Measurements from ENCODE around the gene ITPR1. TPM values are rescaled to one million over a fixed set of nuclear protein-coding genes. Genes with fewer than 3 reads are reported as not detected.

Gene ITPR1
- total RNA-seq, 1 donor from 2014 or later, result 45.9 TPM

DNA sequence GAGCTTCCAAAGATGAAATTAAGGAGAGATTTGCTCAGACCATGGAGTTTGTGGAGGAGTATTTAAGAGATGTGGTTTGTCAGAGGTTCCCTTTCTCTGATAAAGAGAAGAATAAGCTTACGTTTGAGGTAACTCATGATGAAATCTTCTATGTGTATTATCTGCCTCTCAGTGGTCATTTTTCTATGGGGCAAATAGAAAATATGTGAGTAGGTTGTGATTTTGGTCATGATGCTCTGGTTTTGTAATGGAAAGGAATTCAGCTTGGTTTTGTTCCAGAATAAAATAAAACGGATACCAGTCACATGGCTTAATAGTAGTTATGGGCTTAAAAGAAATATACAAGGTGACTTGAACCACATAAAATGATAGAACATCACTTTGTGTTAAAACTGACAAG is 181.1 kb downstream of the ITPR1 start:
- no peaks in the 10 kb centered on the region for H3K9me3 Mint-ChIP-seq
- TF ChIP-seq, protein P1, sequence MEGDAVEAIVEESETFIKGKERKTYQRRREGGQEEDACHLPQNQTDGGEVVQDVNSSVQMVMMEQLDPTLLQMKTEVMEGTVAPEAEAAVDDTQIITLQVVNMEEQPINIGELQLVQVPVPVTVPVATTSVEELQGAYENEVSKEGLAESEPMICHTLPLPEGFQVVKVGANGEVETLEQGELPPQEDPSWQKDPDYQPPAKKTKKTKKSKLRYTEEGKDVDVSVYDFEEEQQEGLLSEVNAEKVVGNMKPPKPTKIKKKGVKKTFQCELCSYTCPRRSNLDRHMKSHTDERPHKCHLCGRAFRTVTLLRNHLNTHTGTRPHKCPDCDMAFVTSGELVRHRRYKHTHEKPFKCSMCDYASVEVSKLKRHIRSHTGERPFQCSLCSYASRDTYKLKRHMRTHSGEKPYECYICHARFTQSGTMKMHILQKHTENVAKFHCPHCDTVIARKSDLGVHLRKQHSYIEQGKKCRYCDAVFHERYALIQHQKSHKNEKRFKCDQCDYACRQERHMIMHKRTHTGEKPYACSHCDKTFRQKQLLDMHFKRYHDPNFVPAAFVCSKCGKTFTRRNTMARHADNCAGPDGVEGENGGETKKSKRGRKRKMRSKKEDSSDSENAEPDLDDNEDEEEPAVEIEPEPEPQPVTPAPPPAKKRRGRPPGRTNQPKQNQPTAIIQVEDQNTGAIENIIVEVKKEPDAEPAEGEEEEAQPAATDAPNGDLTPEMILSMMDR (conservative IDR thresholded peaks at IDR 0.05), result no peak

DNA sequence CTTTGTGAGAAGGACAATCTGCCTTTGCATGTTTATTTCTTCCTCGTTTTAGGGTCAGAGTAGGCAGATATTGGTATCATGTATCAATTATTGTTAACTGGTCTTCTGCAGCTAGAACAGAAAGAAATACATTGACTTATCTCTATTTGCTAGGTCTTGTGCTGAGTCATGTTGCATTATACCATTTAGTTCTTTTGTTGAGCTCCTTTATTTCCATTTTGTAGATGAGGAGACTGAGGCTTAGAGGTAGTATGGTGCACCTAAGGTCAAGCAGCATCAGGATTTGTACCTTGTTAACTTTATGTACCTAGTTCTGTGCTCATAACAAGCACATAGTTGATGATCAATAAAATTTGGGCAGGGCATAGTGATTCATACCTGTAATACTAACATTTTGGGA is 182.6 kb downstream of the ITPR1 start:
- no peaks in the 10 kb centered on the region for H3K4me1 Mint-ChIP-seq (ENCODE audit: unreplicated experiment)
- H3K27ac Mint-ChIP-seq, result no peak overlapping the region
- no peaks in the 10 kb centered on the region for H3K9me3 Mint-ChIP-seq
- no peak overlapping the region for H3K4me3 Mint-ChIP-seq
- TF ChIP-seq, protein P1 (conservative IDR thresholded peaks at IDR 0.05), result no peak
- no peak for DNase-seq (ENCODE audit: extremely low spot score, unreplicated experiment)
- H3K27me3 Mint-ChIP-seq, result no peaks in the 10 kb centered on the region
- peaks cover 12% of the 10 kb centered on the region for H3K36me3 Mint-ChIP-seq

More for the DNA sequence above, 181.1 kb downstream of the ITPR1 start:
- peaks cover 16% of the 10 kb centered on the region for H3K36me3 Mint-ChIP-seq
- DNase-seq (ENCODE audit: extremely low spot score, unreplicated experiment), result no peak
- H3K27ac Mint-ChIP-seq, result no peak overlapping the region
- H3K4me1 Mint-ChIP-seq (ENCODE audit: unreplicated experiment), result no peaks in the 10 kb centered on the region
- no peaks in the 10 kb centered on the region for H3K27me3 Mint-ChIP-seq
- H3K4me3 Mint-ChIP-seq, result no peak overlapping the region

DNA sequence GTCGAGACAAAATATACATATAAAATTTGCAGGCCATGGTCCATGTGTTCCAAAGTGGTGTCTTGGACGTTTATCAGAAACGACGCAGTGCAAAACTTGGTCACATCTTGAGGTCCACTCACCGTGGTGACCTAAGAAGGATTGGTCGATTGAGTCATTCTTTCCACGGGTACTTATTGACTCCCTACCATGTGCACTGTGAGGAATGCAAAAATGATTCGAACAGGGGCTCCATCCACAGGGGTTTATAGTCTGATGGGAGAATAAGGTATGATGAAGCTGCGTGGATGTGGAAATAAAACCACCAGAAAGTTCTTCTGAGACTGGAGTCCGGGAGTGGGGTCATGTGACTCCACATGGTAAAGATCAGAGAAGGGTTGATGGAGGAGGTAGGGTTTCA is 185.2 kb downstream of the ITPR1 start:
- H3K27ac Mint-ChIP-seq, result no peak overlapping the region
- TF ChIP-seq, protein P1 (conservative IDR thresholded peaks at IDR 0.05), result no peak
- DNase-seq (ENCODE audit: extremely low spot score, unreplicated experiment), result no peak

DNA sequence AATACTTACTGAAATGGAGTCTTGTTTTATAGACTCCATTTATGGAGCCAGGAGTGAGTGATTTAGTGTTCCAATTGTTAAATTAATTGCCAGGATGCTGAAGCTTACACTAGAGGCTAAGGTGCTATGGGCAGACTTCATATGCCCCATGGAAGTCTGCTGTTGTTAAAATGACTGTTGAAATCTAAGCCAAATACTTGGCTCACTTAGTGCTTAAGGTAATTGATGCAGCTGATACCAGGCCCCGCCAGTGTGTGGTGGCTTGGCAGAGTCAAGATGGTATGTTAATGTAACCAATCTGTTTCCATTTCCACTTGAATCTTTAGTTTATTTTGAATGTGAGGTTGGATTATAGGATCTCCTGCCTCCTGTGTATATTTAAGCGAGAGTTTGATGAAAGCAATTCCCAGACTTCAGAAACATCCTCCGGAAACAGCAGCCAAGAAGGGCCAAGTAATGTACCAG is 187.1 kb downstream of the ITPR1 start:
- Mint-ChIP-seq H3K27ac (no peak overlapping the region), H3K4me1 (ENCODE audit: unreplicated experiment) (no peaks in the 10 kb centered on the region), H3K27me3 (no peaks in the 10 kb centered on the region), H3K36me3 (peaks cover 20% of the 10 kb centered on the region), H3K4me3 (no peak overlapping the region), H3K9me3 (no peaks in the 10 kb centered on the region)
- no peak for DNase-seq (ENCODE audit: extremely low spot score, unreplicated experiment)
- TF ChIP-seq, protein P1 (conservative IDR thresholded peaks at IDR 0.05), result no peak

More for the DNA sequence above, 185.2 kb downstream of the ITPR1 start:
- H3K4me1 Mint-ChIP-seq (ENCODE audit: unreplicated experiment), result no peaks in the 10 kb centered on the region
- H3K4me3 Mint-ChIP-seq, result no peak overlapping the region
- no peaks in the 10 kb centered on the region for H3K9me3 Mint-ChIP-seq
- H3K27me3 Mint-ChIP-seq, result no peaks in the 10 kb centered on the region
- H3K36me3 Mint-ChIP-seq, result peaks cover 15% of the 10 kb centered on the region

DNA sequence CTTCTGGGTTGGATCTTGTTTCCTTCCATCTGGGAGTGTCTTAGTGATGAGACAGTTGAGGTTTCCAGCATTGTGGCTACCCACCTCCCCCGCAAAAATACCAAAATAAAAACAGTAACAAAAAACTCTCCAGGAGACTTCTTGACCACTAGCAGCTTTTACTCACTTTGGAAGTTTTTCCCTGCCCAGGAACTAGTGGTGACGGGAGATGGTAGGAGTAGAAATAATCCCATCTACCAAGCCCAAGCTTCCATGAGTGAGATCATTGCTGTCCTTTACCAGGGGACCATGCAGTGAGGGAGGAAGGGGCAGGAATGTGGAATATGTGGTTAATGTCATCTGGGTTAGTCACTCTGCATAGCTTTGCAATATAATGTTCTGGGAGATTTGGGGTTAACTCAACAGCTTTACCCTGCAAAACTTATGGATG is 187.7 kb downstream of the ITPR1 start:
- Mint-ChIP-seq H3K27ac (no peak overlapping the region), H3K4me1 (ENCODE audit: unreplicated experiment) (no peaks in the 10 kb centered on the region), H3K27me3 (no peaks in the 10 kb centered on the region), H3K9me3 (no peaks in the 10 kb centered on the region), H3K36me3 (peaks cover 20% of the 10 kb centered on the region), H3K4me3 (no peak overlapping the region)
- TF ChIP-seq, protein P1 (conservative IDR thresholded peaks at IDR 0.05), result no peak
- no peak for DNase-seq (ENCODE audit: extremely low spot score, unreplicated experiment)

DNA sequence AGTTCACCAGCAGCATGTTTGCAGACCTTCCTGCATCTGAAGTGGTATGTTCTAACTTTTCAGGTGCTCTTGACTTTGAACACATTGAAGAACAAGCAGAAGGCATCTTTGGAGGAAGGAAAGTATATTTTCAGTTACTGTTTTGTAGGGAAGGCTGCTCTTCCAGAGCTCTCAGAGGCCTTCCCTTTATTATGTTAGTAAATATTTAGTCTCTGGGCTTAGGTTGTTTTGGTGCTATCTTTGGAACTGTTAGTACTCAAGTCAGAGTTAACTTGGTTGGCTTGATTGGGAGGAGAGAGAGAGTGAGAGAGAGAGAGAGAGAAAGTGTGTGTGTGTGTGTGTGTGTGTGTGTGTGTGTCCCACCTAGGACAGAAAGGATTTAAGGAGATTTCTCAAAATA is 188.2 kb downstream of the ITPR1 start:
- H3K27ac Mint-ChIP-seq, result no peak overlapping the region

More for the DNA sequence above, 188.2 kb downstream of the ITPR1 start:
- DNase-seq (ENCODE audit: extremely low spot score, unreplicated experiment), result no peak
- H3K36me3 Mint-ChIP-seq, result peaks cover 20% of the 10 kb centered on the region
- TF ChIP-seq, protein P1 (conservative IDR thresholded peaks at IDR 0.05), result no peak
- no peaks in the 10 kb centered on the region for H3K27me3 Mint-ChIP-seq
- H3K4me3 Mint-ChIP-seq, result no peak overlapping the region
- no peaks in the 10 kb centered on the region for H3K9me3 Mint-ChIP-seq
- H3K4me1 Mint-ChIP-seq (ENCODE audit: unreplicated experiment), result no peaks in the 10 kb centered on the region

Data from type B pancreatic cell (in vitro differentiated cells).